Astrocyte (in vitro differentiated cells and primary cell): Measurements from ENCODE around the gene ILRUN.

Source experiments
- CTCF ChIP-seq: IDR thresholded peaks from 2 replicates; pipeline ENCODE4 v1.5.1; 2011; ENCODE audit warnings: low read depth, mild to moderate bottlenecking, inconsistent platforms, low read length, moderate library complexity; ENCODE audit not compliant: insufficient read depth
- EZH2 ChIP-seq: IDR thresholded peaks from 2 replicates; pipeline ENCODE4 v1.6.1; 2012; ENCODE audit warnings: mild to moderate bottlenecking, low read length, inconsistent platforms; ENCODE audit not compliant: insufficient read depth

- TF ChIP-seq CTCF = no peak
- TF ChIP-seq EZH2 = no peak
Measured at GRCh38 chr6:34722451-34722850, 25.9 kb upstream of the ILRUN start.
